Activated CD4-positive, alpha-beta T cell treated with anti-CD3 and anti-CD28 coated beads for 4 hours (primary cell): ENCODE data around the gene NAXD.
A peak's percentile ranks its signal among the peaks of the same experiment; 100 is the strongest.
"Not testable (repeated sequence)": the region's sequence is repeated elsewhere in the genome, so short reads cannot be mapped to it uniquely, and the experiment has no call there.

Experiments
- DNase-seq, 2 donors: peaks; one replicate each; pipeline ENCODE4 v3.0.0-alpha.2; 2020

The NAXD gene

DNA sequence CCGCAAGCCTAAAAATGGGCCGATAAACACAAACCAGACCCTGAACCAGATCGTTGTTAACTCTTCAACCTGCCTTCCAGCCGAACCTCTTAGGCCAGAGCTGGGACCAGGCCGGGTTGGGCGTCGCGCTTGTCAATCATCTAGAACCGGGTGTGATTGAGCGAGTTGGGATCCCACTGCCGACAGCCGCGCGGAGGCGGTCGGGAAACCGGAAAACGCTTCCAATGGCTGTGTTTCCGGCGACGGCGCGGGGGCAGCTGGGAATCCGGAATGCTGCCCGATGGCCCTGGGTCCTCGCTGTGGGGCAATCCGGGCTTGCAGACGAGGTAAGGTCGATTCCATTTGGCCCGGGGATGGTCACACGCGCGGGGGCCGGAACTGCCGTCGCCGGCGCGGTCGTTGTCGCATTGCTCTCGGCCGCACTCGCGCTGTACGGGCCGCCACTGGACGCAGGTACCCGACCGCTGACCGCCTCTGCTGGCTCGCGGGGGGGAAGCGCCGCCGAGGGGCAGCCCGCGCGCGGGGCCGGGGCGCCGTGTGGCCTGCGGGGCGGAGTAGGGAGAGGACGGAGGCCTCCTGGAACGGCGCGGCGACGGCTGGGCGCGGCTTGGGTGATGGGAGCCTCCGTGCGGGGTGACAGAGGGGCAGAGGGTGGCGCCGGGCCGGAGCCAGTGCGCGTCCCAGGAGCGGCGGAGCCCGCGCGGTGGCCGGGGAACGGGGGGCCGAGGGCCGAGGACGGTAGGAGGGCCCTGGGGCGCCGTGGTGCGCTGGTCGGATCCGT, at the start of gene NAXD:
NAXD (plus strand) TSS at position 224 of the 781 bp plus-strand sequence; CDS start at position 281, 57 bp downstream.
- DNase-seq, result peak; percentile 64 to 74

DNA sequence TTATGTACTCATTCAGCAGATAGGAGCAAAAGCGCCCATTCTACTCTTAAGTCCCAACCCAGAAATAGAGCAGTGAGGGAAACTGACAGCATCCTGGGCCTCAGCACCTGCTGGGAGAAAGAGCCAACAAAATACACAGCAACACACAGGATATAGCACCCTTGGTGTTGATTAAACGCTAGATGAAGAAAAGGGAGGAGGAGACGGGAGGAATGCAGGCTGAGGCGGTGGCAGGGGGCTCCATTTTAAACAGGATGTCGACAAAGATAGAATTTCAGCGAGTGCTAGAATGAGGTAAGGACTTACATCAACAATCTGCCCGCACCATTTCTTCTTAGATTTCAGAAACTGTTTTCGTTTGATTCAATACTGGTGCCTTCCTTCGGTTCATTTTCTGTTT, 49.2 kb upstream of the NAXD start:
- no peak for DNase-seq

- DNase-seq, result no peak
Measured at GRCh38 chr13:110568612-110569011, 46.7 kb upstream of the NAXD start.

- DNase-seq, result not testable (repeated sequence)
Measured at GRCh38 chr13:110569962-110570361, 45.4 kb upstream of the NAXD start.

DNA sequence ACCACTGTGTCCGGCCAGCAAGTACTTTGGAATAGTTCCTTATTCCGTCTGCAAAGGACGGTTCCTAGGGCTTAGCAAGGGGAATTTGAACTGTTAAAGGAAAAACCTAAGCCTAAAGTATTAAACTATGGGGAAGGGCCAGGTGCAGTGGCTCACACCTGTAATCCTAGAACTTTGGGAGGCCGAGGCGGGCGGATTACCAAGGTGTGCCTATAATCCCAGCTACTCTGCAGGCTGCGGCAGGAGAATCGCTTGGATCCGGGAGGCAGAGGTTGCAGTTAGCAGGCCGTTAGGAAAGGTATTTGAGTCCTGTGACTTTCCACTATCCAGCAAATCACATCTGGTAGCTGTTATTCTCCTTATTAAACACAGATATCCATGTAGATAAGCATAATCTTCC, 44.5 kb upstream of the NAXD start:
- no peak for DNase-seq

DNA sequence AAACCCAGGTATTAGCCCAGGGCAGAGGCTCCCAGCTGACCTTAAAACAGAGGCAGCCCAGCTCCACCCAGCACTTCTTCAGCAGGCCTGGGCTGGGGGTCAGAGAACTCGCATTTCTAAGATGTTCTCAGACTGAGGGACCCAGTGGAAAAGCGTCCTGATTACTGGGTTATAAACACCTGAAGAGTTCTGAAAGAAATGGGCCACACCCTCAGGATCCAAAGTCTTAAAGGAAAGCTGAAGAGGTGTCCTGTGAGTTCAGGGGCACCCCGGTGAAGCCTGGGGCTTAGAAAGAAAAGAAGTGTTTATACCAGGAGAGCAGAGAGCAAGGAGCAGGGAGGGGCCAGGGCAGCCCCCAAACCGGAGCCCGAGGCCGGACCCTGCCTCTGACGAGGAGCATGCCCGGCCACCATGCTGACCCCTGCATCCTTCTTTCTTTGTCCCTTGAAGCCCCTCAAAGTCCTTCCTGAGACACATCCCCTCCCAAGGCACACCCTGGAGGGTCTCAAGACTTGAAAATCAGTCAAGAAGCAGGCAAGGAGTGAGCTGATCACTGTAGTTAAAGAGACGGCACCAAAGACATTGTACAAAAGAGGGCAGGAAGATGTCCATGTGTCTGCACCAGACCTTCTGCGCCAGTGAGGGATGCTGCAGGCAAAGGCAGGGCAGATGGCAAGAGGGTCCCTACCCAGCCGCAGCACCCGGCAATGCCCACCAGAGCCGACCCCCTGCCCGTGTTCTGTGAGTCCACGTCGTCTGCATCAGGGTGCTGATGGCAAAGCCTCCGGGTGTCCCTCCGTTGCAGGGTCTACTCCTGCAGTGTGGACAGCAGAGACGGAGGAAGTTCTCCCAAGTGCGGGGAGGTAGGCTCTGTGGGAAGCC, 43.2 kb upstream of the NAXD start:
- no peak for DNase-seq

GRCh38 chr13:110572778-110573118, 42.6 kb upstream of the NAXD start:
- no peak for DNase-seq

- DNase-seq, result no peak
Measured at GRCh38 chr13:110574161-110574560, 41.2 kb upstream of the NAXD start.

GRCh38 chr13:110575322-110576069, 39.8 kb upstream of the NAXD start:
- no peak for DNase-seq

- no peak for DNase-seq
Measured at GRCh38 chr13:110576070-110576394, 39.3 kb upstream of the NAXD start.

DNA sequence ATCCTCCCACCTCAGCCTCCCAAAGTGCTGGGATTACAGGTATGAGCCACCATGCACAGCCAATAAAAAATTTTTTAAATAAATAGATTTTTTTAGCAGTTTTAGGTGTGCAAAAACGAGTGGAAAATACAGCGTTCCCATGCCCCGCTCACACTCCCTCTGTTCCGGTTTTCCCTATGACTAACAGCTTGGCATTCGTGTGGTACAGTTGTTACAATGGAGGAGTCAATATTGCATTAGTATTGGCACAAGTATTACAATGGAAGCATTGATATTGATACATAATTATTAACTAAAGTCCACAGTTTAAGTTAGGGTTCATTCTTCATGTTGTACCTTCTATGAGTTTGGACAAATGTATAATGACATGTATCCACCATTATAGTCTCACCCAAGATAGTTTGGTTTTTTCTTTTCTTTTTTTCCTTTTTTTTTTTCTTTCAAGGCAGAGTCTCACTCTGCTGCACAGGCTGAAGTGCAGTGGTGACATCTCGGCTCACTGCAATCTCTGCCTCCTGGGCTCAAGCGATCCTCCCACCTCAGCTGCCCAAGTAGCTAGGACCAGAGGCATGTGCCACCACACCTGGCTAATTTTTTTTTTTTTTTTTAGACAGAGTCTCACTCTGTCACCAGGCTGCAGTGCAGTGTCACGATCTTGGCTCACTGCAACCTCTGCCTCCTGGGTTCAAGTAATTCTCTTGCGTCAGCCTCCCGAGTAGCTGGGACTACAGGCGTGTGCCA, 38.4 kb upstream of the NAXD start:
- no peak for DNase-seq

- no peak for DNase-seq
Measured at GRCh38 chr13:110578363-110578762, 37.0 kb upstream of the NAXD start.

- DNase-seq, result no peak
Measured at GRCh38 chr13:110580800-110581199, 34.5 kb upstream of the NAXD start.

DNA sequence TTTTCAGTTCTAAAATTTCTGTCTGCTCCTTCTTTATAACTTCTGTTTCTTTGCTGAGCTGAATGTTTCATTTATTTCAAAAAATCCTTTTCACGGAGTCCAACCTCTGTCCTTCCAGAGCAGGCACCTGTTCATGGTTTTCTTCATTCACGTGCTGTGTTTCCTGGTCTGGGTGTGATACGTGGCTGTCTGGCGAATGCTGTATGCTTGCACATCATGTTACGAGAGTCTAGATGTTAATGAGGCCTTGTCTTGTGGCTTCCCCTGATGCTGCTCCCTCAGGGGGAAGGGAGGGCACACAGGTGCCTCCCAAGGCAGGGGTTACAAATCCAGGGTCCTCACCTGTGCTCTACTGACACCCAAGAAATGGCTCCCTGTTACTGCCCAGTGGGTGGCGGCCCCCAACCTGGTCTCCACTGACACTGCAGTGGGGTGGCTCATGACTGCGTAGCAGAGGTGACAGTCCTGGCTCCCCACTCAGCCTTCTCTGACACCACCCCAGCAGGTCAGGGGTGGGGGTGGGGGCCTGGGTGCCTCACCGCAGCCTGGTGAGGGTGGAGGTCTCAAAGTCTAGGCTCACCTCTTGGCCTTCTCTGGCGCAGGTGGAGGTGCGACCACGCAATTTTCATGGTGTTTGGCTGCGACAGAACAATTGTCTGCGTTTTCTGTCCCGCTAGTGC, 33.7 kb upstream of the NAXD start:
- DNase-seq, result no peak

- no peak for DNase-seq
Measured at GRCh38 chr13:110582421-110582954, 32.9 kb upstream of the NAXD start.

GRCh38 chr13:110583178-110583865, 32.0 kb upstream of the NAXD start:
- DNase-seq, result no peak

DNA sequence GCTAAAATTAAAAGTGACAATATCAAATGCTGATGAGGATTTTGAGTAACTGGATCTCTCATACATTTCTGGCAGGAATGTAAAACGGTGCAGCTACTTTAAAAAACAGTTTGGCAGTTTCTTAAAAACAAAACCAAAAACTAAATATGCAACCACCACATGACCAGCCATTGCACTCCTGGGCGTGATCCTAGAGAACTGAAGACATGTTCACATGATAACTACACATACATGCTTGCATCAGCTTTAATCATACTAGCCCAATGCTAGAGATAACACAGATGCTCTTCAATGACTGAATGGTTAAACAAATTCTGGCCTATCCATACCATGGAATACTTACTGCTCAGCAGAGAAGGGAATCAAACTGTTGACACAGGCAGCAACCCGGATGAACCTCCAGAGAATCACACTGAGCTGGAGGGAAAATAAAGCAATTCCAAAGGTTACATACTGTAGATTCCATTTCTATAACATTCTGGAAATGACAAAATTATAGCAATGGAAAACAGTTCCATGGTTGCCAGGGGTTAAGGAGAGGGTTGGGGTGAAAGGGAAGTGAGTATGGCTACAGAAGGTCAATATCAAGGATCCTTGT, 25.5 kb upstream of the NAXD start:
- no peak for DNase-seq

- no peak for DNase-seq
Measured at GRCh38 chr13:110590577-110590976, 24.8 kb upstream of the NAXD start.

GRCh38 chr13:110592665-110593064, 22.7 kb upstream of the NAXD start:
- no peak for DNase-seq

DNA sequence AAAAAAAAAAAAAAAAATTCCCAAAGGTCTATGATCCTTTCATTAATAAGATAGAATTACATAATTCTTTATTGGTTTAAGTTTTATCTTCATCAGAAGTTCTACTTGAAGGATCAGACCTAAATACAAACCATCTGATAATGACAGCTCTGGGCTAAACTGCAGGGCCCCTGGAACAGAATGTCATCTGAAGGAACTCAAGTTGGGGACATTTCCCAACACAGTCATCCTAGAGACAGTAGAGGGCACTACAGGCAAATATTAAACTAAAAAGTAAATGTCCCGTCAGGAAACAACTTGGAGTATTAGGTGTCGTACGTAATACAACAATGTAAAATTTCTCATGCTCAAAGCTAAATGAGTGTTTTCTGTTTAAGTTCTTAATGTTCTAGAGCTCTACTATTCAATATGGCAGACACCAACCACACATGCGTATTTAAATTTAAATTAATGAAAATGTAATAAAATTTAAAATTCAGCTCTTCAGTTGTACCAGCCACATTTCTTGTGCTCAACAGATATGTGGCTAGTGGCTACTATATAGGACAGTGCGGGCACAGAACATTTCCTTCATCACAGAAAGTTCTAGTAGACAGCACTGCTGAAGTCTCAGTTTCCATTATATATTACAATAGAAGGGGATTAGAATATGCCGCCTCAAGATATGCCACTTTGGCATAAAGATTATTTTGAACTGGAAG, 21.8 kb upstream of the NAXD start:
- DNase-seq, result peak in 1 of 2 donors; percentile 11
